ENCODE results near the gene GPR137C.

The GPR137C gene, protein sequence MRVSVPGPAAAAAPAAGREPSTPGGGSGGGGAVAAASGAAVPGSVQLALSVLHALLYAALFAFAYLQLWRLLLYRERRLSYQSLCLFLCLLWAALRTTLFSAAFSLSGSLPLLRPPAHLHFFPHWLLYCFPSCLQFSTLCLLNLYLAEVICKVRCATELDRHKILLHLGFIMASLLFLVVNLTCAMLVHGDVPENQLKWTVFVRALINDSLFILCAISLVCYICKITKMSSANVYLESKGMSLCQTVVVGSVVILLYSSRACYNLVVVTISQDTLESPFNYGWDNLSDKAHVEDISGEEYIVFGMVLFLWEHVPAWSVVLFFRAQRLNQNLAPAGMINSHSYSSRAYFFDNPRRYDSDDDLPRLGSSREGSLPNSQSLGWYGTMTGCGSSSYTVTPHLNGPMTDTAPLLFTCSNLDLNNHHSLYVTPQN

GRCh38 chr14:52552063-52552988, at the start of gene GPR137C, which contains the start of gene TXNDC16:
GPR137C (plus strand) TSS chr14:52552836; CDS start chr14:52553148, 312 bp downstream.
TXNDC16 (minus strand) TSS chr14:52552505; CDS start chr14:52543557, 8,948 bp downstream.
- peak; percentile 99 for DNase-seq

DNA sequence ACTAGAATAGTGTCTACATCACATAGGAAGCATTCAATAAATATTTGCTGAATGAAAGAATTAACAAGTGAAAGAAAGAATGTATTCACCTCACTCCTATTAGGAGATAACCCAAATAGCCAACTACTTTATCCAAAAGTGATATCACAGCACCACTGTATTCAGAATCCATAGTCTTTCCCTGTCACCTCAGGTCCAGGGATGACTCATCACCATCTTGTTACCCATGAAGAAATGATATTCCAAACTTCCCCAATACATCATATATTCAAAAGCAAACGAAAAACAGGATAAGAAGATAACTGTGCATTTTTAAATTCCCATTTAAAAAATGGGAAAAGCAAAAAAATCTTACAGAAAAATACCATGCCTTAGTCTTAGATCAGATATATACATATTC, 39.4 kb upstream of the GPR137C start:
- DNase-seq: no peak

- DNase-seq: no peak
Measured at GRCh38 chr14:52514046-52514811, 38.4 kb upstream of the GPR137C start.

DNA sequence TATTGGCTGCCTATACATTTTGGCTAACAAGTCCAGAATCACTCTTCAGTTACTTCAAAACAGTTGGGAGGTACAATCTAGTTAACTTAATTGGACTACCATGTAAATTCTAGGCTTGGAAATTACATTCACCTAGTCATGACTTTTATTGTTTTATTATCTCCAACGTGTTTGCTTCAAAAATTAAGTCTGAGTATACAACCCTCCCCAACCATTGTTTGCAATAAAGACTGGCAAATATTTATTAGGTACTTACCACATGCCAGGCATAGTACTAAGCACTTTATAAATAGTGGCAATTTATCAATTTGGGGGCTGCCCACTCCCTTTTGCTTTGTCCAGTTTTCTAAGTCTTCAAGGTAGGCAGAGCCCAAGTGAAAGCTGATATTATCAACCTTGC, 30.6 kb upstream of the GPR137C start:
- DNase-seq: no peak

GRCh38 chr14:52522581-52523345, 29.9 kb upstream of the GPR137C start:
- DNase-seq: no peak

- no peak for DNase-seq
Measured at GRCh38 chr14:52527052-52527451, 25.6 kb upstream of the GPR137C start.

DNA sequence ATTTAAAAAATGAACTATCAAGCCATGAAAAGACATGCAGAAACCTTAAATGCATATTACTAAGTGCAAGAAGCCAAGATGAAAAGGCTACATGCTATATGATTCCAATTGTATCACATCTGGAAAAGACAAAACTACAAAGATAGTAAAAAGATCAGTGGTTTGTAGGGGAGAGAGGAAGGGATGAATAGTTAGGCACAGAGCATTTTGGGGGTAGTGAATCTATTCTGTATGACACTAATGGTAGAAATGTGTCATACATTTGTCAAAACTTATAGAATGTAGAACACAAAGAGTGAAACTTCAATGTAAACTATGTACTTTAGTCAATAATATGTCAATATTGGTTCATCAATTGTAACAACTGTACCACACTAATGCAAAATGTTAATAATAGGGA, 21.2 kb upstream of the GPR137C start:
- no peak for DNase-seq

DNA sequence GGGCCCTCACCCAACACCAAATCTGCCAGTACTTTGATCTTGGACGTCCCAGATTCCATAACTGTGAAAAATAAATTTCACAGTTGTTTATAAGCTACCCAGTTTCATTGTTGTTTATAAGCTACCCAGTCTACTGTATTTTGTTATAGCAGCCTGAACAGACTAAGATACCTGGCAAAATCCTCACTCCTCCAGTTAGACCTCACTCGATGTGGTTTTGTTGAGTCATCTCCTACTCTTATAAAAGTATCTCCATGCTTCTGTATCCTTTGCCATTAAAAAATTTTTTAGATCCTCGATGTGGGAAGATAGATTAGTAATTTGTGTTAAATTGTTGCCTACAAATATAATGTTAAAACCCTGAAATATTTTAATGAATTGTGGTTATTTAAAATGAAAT, 16.4 kb upstream of the GPR137C start:
- no peak for DNase-seq

DNA sequence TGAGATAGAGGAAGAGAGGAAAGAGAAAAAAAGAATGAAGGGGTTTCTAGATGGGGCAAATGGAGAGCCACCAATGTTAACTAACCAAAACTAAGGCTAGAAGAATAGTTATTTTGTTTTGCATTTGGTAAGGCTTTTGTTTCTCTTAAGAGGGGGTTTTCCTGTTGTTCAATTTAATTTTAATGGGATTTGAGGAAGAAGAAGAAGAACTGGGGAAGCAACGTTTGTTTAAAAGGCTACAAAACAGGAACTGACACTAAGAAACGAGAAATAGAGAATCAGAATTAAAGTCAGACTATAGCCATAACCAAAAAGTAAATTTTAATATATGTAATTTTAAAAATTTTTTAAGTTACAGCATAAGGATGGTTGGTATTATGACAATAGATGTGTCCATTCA, 14.0 kb upstream of the GPR137C start:
- DNase-seq: no peak

DNA sequence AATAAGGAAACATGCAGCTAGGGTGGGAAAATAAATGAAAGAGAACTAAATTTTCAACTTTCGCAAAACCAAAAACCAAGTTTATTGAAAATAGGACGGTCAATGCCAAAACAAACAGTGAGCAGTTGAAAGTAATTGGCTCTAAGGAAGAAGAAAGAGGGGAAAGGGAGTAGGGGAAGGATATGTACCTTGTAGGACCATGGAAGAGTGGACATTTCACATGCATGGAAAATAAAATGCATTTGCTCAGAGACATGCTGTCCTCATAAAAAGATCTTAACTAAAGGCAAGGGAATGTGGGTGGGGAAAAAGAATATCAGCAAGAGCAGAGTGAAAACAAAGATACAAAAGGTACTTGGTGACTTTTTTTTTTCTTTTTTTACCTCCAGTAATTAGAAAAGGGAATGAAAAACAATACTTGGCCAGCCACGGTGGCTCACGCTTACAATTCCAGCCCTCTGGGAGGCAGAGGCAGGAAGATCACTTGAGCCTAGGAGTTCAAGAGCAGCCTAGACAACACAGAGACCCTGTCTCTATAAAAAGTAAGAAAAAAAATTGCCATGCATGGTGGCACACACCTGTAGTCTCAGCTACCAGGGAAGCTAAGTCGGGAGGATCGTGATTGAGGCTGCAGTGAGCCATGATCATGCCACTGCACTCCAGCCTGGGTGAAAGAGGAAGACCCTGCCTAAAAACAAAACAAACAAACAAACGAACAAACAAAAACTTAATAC, 6.9 kb upstream of the GPR137C start:
- DNase-seq: no peak

GRCh38 chr14:52546318-52546670, 6.3 kb upstream of the GPR137C start:
- no peak for DNase-seq

- no peak for DNase-seq
Measured at GRCh38 chr14:52547027-52547426, 5.6 kb upstream of the GPR137C start.

DNA sequence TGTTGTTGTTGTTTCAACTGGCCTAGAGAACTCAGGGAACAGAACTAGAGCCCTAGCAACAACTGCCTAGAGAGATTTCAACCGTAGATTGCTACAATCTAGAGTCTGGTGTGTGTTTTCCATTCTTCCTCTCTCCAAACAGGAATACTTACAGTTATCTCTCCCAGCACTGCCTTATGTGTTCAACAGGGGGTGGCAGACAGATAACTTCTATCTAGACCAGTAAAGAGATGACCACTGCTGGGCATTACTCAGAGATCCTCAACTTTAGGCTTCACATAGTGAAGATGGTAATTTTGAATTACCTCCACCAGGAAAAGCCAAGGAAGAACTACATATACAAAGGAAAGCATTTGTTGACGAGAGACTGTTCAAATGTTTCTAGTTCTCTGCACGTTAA, 5.1 kb upstream of the GPR137C start:
- DNase-seq: no peak

DNA sequence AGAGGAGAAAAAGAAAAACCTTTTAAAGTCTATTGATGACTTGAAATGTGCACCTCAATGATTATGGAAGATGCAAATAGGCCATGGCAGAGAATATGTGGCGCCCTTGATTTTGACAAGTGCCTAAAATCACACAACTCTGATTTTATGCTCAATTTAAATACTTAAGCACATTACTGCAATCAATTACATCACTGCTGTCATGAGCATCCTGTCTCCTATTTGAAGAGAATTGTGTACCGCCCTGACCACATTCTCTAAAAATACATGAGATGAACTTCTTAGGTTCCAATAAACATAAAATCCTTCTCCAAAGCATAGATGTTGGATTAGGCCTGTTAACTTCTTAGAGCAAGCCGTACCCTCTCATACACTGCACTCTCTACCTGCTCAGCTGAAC, 2.0 kb upstream of the GPR137C start:
- DNase-seq: no peak

DNA sequence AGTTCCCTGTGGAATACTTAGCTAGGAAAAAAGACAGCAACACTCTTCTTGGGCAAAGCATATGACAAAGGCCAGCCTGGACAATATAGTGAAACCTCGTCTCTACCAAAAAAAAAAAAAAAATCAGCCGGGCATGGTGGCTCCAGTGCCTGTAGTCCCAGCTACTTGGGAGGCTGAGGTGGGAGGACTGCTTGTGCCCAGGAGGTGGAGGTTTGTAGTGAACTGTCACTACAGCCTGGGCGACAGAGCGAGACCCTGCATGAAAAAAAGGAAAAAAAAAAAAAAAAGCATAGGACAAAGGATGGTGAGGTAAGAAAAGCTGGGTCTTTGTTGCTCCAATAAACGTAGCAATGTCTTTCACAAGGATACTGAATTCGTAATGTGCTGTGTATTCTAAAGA, 1.4 kb upstream of the GPR137C start:
- DNase-seq: no peak

GRCh38 chr14:52551696-52552062, 957 bp upstream of the GPR137C start:
- DNase-seq: no peak

GRCh38 chr14:52553002-52553670, 500 bp downstream of the GPR137C start:
- peak; percentile 13 for DNase-seq

DNA sequence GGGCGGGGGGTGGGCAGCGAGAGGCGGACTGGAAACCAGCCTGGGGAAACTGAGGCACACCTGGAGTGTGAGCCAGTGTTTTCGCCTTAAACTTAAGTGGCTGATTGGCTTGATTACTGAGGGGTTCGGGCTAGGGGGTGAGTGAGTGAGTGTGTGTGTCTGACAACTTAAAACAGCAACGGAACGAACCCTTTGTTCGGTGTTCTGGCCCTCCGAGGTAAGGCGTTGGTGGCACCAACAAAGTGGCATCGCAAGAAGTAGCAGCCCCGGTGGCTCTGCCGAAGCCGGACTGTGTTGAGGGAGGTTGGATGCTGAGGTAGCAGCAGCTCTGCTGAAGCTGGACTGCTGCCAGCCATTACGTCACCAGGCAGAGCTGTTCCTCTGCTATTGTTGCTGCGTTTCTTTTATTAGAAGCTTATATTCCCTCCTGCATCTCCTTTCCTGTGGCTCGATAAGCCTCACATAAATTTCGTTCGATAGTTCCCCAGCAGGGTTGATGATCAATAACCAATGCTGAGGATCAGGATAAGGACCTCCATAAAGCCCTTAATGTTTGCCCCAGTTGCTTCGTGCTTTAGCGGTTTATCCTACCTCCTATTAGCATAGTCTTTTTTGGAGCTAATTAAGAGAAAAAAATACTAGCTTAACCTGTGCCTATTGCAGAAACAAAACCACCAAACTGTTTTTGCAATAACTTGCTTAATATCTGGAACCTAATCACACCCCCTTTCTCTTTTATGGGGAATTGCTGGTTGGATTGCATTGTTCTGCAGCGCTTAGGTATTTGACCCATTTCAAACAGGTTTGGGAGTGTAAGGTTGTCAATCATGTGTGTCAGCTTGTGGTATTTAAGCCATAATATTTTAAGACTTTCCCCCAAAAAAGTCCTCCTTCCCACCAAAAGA, 1.3 kb downstream of the GPR137C start:
- DNase-seq: peak; percentile 75

DNA sequence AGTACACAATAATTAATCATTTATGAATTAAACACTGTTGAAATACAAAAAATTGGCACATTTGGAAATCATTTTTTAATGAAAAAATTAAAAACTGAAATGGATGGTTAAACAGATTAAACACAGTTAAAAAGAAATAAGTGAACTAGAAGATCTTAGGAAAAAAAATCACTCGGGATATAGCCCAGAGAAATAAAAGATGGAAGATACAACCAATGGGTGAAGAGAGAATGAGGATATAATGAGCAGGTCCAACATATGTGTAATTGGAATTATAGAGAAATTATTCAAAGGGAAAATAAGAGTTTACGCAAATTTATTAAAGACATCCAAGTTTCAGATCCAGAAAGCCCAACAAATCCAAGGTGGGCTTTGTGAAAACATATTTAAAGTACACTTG, 6.1 kb downstream of the GPR137C start:
- DNase-seq: no peak

- no peak for DNase-seq
Measured at GRCh38 chr14:52563120-52563519, 10.5 kb downstream of the GPR137C start.

Measured in activated CD4-positive, alpha-beta T cell treated with anti-CD3 and anti-CD28 coated beads for 1 hour (primary cell).